HPDE6-E6E7 (cell line): ENCODE measurements around the gene HDAC4.
A peak's percentile ranks its signal among the peaks of the same experiment; 100 is the strongest.

ENCODE experiments used
- DNase-seq: peaks from one replicate; pipeline ENCODE4 v3.0.0; 2011; ENCODE audit warnings: missing footprints; ENCODE audit errors: extremely low spot score

Gene HDAC4

DNA sequence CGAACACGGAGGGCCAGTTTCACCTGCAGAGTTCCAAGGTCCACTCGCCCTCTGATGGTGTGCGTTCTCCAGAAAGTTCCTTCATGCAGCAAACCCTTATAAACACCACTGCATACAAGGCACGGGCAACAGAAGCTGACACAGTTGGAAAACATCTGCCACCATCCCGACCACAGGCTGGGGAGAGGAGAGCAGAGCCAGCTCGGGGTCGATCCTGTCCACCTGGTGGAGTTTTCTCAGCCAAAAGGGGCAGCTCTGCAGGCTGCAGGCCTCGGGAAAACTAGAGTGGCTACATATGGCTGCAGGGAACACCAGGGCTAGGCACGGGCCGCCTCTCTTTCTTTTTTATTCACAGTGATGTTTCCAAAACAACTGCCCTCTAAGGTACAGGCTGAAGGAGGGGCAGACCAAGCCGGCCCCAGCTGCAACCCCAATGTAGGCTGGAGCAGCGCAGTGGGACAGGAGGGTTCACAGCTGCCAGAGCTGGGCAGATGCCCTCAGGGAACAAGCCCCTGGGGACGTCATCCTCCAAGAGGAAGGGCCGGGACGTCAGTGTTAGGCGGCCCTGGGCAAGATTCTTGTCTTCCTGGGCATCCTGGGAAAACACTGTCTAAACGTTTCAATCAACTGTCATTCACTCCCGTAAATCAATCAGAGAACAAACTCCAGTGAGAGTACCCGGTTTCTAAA lies 278.3 kb downstream of the HDAC4 start:
- DNase-seq: no peak

DNA sequence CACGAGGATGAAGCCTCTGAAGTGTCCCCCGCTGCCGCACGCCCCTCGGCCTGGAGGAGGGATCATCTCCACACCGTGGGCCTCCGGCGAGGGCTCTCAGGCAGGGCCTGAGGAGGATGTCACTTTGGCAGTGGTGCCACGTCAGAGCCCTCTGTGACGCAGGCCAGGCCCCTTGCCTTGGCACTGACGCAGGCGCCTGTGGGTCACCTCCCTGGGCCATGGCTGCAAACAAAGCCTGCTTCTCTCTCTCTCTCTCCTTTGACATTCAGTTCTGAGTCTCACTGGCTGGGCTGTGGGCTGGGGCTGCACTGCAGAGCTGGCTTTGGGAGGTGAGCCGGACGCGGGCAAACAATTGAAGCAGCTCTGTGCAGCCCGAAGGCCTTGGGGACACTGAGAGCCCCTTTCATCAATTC lies 279.2 kb downstream of the HDAC4 start:
- no peak for DNase-seq

DNA sequence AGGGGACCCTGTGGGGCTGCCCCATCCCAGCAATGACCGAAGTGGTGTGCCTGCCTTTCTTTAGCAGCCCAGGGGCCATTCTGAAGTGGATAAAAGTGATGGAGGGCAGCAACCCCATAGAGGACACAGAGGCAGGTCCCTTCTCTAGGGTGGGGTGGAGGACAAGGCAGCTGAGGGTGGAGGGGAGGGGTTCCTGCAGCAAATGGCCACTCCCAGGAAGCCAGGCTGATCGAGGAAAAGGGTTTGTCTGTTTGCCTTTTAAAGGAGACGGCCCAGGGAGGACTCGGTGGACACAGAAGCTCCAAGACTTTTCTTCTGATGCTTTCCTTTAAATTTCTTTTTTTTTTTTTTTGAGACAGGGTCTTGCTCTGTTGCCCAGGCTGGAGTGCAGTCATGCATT lies 280.2 kb downstream of the HDAC4 start:
- no peak for DNase-seq

DNA sequence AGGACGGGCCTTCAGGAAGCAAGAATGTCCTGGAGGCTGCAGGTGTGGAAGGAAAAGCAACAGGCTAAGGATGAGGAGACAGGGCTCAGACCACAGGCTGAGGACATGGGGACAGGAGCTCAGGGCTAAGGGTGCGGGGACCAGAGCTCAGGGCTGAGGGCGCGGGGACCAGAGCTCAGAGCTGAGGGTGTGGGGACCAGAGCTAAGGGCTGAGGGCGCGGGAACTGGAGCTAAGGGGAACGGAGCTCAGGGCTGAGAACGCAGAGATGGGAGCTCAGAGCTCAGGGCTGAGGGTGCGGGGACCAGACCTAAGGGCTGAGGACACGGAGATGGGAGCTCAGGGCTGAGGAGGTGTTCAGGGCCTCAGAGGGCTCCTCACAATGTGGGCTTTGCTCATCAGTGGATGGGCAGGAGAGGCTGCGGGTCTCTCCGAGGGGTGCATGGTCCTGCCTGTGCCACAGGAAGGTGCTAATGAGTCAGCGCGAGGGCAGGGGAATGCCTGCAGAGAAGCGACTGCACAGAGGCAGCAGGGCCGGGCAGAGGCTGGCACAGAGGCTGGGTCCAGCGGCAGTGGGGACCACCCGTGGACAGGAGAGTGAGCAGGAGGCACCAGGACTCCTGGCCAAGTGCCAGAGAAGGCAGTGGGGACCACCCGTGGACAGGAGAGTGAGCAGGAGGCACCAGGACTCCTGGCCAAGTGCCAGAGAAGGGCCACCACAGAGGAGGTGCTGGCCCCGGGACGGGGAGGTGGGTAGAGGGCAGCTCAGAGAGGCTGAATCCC lies 281.3 kb downstream of the HDAC4 start:
- no peak for DNase-seq

DNA sequence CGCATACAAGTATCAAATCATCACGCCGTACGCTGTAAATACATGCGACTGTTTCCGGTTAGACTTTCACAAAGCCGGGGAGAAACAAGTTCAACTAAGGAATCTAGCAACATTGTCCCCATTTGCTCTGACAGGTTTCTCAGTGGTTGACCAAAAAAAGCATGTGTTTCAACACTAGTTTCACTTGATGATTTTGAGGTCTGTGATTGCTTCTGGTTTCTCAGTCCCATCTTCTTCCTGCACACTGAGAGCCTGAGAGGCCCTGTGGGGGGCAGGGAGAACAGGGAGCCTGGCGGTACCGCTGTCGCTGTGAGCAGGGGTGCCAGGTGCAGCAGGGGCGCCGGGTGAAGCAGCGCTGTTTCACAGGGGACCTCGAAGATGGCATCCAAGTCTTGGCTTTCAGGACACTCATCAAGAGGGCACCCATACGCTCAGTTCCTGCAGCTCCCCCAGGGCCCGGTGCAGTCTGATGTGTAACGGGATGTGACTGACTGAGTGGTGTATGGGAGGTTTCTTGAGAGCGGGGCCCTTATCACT lies 282.1 kb downstream of the HDAC4 start:
- DNase-seq: no peak

DNA sequence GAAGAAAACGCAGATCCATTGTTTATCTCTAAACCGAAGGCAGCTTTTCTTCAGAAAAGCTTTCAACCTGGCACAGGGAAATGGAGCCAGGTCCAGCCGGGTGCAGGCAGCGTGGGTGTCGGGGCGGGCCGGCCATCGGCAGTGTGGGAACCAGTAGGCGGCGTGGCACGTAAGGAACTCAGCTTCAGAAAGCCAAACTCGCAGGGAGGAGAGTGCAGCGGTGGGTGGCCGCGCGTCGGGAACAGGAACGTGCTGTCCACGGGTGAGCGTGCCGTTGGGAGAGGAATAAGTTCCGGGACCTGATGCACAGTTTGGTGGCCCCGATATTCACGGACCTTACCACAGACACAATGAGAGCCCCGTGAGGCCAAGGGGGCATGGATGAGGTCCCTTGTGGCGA lies 282.6 kb downstream of the HDAC4 start:
- no peak for DNase-seq

DNA sequence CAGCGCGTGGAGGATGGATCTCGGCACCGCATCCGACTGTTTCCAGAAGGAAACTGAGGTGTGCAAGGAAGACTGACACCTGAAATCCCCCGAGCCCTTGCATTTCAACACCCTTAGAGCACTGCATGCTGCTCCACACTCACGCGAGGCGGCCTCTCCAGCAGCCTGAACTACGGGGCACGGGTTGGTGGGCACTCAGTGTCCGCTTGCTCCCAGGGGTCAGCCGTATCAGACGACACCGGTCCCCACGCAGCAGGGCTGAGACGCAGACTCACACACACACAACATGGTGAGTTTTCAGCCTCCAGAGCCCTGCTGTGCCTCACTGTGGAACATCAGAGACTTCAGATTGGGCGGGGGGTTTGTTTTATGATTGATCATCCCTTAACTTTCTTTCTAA lies 283.0 kb downstream of the HDAC4 start:
- DNase-seq: no peak

DNA sequence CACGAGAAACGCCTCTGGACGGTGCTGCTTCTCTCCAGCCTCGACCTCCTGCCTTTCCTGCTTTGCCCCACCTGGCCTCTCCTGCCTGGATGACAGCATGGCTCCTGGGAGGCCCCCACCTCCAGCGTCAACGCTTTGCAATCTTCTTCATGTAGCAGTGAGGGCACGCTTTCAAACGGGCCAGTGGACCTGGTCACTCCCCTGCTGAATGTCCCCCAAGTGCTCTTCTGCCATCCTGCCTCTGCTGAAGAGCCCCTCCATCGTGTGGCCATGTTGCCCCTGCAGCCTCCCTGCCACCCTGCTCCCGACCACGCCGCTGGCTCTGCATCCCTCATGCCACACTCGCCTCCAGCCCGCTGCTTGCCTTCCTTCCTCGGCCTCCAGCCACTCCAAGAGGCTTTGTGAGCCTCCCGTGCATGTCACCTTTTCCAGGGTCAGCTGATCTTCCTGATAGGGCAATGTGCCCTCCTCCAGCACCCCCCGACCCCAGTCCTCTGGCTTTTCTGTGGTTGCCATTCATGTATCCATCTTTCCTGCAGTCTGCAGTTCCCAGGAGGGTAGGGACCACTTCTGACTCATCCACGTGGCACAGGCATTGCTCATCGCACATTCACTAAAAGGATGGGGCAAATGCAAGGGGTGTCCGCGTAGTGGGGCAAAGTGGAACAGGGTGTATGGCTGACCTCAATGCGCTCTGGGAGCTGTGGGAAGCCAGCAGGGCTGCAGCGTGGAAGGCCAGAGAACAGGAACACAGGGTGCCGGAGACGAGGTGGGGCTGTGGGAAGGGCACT lies 284.2 kb downstream of the HDAC4 start:
- DNase-seq: peak; percentile 44

DNA sequence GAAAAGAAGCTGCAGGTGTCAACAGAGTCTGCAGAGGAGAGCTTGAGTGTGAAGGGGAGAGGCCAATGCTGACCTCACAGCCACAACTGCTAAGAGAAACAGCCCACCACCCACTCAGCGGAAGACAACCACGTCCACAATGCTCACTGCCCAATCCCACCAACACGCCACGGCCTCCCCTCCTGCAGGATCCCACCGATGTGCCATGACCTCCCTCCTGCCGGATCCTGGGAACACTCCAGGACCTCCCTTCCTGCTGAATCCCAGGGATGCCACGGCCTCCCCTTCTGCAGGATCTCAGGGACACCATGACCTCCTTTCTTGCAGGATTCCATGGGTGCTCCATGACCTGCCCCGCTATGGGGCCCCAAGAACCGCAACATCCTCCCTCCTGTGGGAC lies 285.2 kb downstream of the HDAC4 start:
- no peak for DNase-seq

DNA sequence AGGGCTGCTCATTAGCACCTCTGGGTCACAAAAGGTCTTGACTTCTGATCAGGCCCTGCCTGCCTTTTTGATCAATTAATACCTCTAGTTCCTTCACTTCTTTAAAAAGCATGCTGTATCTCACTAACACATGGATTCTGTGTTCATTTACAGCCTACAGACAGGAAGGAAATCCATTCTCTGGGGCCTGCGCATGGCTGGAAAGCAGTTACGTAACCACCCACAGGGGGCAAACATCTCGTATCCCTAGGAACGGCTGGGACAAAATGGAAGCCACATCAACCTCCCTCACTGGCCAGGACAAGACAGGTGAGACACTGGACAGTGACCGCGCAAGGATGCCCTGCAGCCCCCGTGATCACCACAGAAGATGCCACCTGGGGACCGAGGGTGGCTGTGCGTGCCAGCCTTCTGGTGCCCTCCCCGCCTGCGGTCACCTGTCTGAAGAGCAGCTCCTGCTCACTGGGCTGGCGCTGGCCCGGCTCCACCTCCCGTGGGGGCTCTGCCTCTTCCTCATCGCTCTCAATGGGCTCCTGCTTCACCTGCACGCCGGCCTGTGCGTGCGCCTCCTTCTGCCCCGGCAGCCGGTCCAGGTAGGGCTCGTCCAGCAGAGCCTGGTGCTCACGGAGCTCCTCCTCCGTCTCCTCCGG lies 286.1 kb downstream of the HDAC4 start:
- DNase-seq: no peak

DNA sequence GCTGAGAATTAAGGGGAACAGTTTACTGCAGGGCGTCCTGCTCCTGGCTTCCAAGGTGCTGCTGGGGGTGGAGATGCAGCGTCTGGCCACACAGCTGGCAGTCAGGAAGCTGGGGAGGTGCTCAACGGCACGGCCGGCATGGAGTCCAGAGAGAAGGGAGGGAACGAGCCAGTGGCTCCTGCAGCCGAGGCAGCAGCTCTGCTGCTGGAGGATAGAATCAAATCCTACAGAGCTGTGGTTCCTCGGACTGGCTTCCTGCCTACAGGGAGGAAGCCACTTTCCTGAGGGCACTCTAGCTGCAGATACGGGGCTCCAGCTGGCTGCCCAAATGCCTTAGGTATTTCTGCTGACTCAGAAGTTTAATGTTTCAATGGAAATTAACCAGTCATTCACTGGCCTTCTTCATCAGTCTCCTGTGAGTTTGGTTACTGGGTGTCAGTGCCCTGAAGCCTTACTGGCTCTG lies 286.7 kb downstream of the HDAC4 start:
- no peak for DNase-seq

DNA sequence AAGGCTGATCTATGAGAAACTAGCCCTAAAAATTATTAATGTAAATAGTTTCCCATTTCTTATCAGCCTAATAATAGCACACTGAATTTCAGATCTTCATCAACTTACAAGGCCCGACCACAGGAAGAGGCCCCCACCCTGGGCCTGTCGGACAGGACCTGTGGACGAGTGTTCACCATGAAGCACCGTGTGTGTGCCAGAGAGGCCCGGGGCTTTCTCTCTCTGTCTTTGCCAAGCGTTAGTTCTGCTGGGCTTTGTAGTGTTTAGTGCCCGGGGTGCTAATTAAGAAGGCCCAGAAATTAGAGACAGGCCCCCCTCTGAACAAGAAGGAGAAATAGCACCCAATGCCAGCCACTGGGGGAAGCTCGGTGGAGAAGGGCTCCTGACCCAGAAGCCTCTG lies 287.2 kb downstream of the HDAC4 start:
- DNase-seq: no peak

DNA sequence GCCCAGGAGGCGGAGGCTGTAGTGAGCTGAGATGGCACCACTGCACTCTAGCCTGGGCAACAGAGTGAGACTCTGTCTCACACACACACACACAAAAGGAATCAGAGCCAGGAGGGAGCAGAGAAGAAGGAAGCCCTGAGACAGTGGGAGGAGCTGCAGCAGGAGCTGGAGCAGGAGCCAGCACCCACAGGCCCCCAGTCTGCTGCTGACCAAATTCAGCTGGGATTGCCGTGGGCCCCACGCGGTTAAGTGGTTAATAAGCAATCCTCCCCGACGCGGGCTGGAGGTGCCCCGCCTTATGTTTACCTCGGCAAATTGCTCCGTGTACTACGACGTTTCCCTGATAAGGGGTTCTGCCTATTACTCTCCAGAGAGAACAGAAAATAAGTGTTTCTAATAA lies 287.6 kb downstream of the HDAC4 start:
- no peak for DNase-seq

DNA sequence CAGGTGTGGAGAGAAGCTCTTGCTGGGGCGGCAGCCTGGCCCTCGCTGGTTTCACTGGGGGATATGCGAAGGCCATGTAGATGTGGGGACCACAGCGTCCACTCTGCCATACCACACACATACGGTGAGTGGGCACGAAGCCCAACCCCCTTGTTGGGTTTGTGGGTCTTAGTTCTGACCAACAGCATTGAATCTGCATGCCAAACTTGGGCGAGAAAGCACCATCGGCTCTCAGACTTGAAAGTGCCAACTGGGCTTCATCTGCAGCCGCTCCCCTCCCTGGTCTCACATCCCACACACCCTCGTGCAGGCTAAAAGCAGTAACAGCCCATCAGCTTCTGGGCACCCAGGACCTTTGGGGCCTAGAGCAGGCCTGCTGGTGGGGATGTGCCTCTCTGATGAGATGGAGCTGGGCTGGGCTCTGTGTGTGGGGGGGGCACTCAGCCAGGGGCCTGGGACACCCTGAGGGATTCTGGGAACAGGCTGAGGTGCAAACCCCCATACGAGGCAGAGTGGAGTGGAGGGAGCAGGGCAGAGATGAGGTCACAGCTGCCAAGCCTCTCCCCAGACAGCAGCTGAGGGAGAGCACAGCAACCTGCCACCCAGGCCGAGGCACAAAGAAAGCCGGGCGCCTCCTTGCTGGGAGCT lies 288.6 kb downstream of the HDAC4 start:
- no peak for DNase-seq

DNA sequence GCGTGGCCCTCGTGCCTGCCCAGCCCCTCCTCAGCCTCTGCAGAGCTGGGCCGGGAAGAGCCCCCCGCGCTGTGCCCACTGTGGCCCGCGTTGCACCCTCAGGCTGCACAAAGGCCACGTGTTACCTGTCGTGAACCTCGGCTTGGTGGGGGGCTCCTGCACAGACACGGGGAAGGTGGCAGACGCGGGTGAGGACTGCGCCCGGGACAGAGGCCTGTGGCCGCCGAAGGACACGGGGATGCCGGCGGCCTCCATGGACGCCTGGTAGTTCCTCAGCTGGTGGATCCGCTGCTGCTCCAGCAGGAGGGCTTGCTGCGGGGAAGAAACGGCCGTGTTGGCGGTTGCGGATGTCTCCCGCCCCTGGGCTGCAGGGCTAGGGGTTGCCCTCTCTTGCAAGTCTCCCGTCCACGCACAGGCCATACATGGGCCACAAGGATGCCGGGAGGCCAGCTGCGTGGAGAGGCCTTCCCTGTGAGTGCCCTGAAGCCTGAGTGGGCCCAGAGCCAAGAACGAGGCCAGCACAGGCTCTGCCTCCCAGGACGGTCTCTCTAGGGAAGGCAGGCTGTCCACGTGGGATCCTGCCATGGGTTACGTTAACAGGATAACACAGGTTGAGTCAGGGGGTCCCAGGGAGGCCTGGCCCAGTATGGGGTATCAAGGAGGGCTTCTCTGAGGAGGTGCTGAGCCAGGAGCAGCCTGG lies 289.3 kb downstream of the HDAC4 start:
- DNase-seq: no peak

DNA sequence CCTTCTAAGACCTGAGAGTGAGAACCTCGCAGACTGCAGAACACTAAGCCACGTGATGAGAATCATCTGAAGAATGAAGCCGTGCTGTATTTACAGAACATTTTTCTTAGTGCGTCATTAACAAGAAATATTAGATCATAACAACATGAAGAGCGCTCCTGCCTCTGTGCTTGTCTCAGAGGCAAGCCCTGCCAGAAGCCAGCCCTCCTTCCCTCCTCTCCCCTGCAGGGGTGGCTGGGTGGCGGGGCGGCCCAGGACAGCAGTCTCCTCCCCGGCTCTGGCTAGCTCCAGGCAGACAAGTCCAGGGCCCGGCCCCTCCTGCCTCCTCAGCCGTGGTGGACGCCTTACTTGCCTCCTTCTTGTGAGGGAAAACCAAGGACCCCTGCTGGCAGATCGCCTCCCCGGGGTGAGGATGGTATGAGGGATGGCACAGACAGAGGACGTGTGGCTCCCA lies 290.2 kb downstream of the HDAC4 start:
- no peak for DNase-seq

DNA sequence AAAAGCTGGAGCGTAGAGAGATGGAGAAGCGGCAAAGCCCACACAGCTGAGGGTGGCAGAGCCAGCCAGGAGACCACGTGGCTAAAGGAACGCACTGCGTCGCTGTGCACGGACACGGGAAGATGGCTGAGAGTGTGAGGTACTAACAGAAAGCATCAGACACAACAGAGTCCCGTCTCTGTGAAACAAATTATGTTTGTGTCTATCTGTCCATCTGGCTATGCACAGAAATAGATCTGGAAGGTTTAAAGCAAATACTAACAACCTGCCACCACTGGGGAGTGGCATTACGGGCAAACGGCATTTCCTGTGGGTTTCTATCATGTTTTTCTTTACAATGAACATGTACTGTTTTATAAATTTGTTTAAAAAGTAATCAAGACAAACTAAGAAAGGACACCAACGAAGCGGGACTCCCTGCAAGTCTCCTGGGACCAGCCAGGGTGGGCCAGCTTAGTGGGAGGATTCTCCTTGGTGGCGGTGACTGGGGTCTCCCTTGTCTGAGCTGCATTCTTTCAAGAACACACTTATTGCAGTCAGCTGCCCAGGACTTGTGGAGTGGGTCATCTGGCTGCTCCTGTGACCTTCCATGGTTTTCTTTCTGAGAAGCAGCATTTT lies 290.8 kb downstream of the HDAC4 start:
- DNase-seq: no peak

DNA sequence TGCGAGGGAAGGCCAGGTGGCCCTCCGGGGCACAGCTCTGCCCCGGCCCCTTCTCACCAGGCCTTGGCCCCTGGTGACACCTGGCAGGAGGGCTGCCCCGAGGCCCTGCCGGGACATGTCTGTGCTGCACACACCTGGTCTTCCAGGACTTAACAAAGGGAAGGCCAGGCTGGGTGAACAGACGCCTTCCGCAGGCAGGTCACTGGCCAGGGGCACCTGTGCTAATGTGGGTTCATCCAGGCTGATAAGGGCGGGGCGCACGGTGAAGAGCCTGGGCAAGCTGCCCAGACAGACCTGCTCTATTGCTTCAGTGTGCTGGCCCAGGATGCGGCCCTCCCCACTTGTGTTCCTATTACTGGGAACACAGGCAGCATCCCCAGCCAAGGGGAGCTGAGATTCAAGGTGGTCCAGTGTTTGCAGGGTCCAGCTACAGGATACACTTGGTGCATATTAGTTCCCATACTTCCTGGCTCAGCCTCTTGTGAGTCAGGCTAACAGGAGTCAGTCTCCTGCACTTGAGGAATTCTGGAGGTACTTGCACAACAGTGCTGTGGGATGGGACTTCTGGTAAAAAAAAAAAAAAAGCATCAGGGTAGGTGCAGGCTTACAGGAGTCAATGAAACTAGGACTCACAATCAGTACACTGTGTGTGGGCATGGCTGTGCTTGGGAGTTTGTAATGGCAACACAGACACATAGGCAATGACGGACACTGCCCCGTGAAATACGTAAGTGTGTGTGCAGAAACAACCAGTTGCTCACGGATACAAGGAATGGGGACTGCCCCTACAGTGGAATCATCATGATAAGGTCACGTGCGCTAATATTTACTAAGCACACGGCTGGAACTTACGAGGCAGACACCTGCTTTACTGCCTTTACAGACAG lies 291.5 kb downstream of the HDAC4 start:
- DNase-seq: no peak

DNA sequence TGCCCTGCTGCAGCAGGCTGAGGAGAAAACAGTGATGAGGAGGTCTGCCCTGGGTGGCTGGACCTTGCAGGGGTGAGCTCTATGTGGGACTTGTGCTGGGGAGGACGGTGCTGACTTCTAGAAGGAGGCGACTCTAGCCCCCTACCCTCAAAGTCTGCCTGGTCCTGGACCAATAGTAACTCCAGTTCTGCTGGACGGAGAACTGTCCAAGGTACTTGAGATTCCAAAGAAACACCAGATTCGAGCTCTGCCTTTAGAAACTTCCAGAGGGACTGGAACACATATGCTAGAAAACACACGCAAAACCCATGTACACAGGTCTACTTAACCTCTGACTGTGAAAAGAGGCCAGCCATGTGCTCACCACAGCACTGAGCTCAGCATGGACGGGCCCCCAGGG lies 292.4 kb downstream of the HDAC4 start:
- no peak for DNase-seq
